Measurements from ENCODE around the gene WWOX. TPM values are rescaled to one million over a fixed set of nuclear protein-coding genes. Genes with fewer than 3 reads are reported as not detected.

WWOX gene
- total and polyA plus RNA-seq, 2 donors (not counting 3 experiments of a cell fraction or from before 2014, with no cell fraction given), result 6.2 to 12.5 TPM

- Histone ChIP-seq H3K9ac (replicated peaks; ENCODE audit: extremely low read depth, insufficient read depth, low read length) (no peak overlapping the region), H3K9me3 (replicated peaks; ENCODE audit: control insufficient read depth, insufficient read depth, low read length) (peaks cover 4% of the 10 kb centered on the region), H3K27me3 (ENCODE audit: control insufficient read depth in 2 of 2, insufficient read depth in 2 of 2, low read length in 2 of 2) (no peaks in the 10 kb centered on the region), H3K79me2 (ENCODE audit: control insufficient read depth, insufficient read depth, low read length) (no peaks in the 10 kb centered on the region), H3K27ac (ENCODE audit: insufficient read depth, low read depth, low read length) (no peak overlapping the region), H3K4me2 (ENCODE audit: insufficient read depth, low read length) (no peak overlapping the region), H3K4me1 (ENCODE audit: control insufficient read depth, extremely low read depth, insufficient read depth, low read length) (no peaks in the 10 kb centered on the region), H2AFZ (ENCODE audit: low read depth, low read length) (no peak overlapping the region), H3K4me3 (replicated peaks in 1 of 3; ENCODE audit: insufficient read depth in 1 of 3, low read depth in 1 of 3, low read length in 3 of 3) (no peak overlapping the region), H3K36me3 (ENCODE audit: control insufficient read depth in 2 of 2, extremely low read depth in 1 of 2, insufficient read depth in 2 of 2, low read length in 2 of 2) (no peaks in the 10 kb centered on the region), H3K9me1 (replicated peaks; ENCODE audit: control insufficient read depth, extremely low read depth, insufficient read depth, low read length) (no peaks in the 10 kb centered on the region), H4K20me1 (replicated peaks; ENCODE audit: control insufficient read depth, extremely low read depth, insufficient read depth, low read length) (no peaks in the 10 kb centered on the region)
- CTCF ChIA-PET, result no interaction called here
- TF ChIP-seq POLR2A (IDR thresholded peaks at IDR 0.05; ENCODE audit: low read depth, low read length) (no peak), FOS (IDR thresholded peaks at IDR 0.05; ENCODE audit: borderline replicate concordance, insufficient read depth, low read length) (no peak), JUN (IDR thresholded peaks at IDR 0.05; ENCODE audit: borderline replicate concordance, insufficient read depth, insufficient read length, low read depth) (no peak), POLR2AphosphoS5 (IDR thresholded peaks at IDR 0.05; ENCODE audit: insufficient read depth, low read depth, low read length) (no peak), GATA2 (IDR thresholded peaks at IDR 0.05; ENCODE audit: insufficient read depth, insufficient read length, low read depth, low read length) (no peak), EZH2 (IDR thresholded peaks at IDR 0.05; ENCODE audit: borderline replicate concordance, low read depth, low read length, severe bottlenecking) (no peak), CTCF (IDR thresholded peaks at IDR 0.05; ENCODE audit: extremely low read depth in 1 of 2, insufficient read depth in 1 of 2, low read depth in 1 of 2, low read length in 2 of 2) (no peak), MYC (IDR thresholded peaks at IDR 0.05; ENCODE audit: low read depth, low read length) (no peak)
- TF ChIP-seq, protein P1, sequence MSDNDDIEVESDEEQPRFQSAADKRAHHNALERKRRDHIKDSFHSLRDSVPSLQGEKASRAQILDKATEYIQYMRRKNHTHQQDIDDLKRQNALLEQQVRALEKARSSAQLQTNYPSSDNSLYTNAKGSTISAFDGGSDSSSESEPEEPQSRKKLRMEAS (IDR thresholded peaks at IDR 0.05; ENCODE audit: insufficient read depth, insufficient read length), result no peak
- POLR2A ChIA-PET, result no interaction called here
- FAIRE-seq (no peak), DNase-seq (ENCODE audit: low read depth, low spot score) (no peak)
- no TSS peak for BruUV-seq (replicated peaks)
- dilution Hi-C loops (cut with MboI; ENCODE audit: extremely low pct_ligation_motif_present, low sequenced_read_pairs), result no loop called here
- intact Hi-C loops (cut with micrococcal nuclease), result no loop called here
These were observed 289.6 kb downstream of the WWOX start for GRCh38 chr16:78389009-78389498.
